Pancreas (tissue), 10 donors: ENCODE measurements around the gene CFDP1. TPM values are rescaled to one million over a fixed set of nuclear protein-coding genes. Genes with fewer than 3 reads are reported as not detected.

Experiments used
- ATAC-seq, 4 donors: fragments of 200-7000 bp; cut with Tn5 transposase; one replicate each; pipeline versions ENCODE4 v1.8.0 to v1.9.1; 2020; ENCODE audit warnings: mild to moderate bottlenecking in 4 of 4, moderate library complexity in 4 of 4
- DNase-seq, 6 donors: peaks; one replicate each; pipeline ENCODE4 v3.0.0-alpha.2; 2020
- FAIRE-seq: peaks from 2 replicates; lab custom pipeline; 2012; peaks lifted over from hg19 to GRCh38; lab: Jason Lieb, UNC
- H3K27ac ChIP-seq, 4 donors: fragments of 200-600 bp; sonication (generic); 1 replicate in 3 of 4; 2 replicates in 1 of 4; pipeline versions ENCODE4 v1.5.0 to v1.8.0; 2020
- H3K27me3 ChIP-seq, 4 donors: fragments of 200-600 bp; one replicate each; pipeline ENCODE4 v1.8.0; 2021
- H3K36me3 ChIP-seq, 3 donors: fragments of 200-600 bp; sonication (generic) in 1 of 3; one replicate each; pipeline versions ENCODE4 v1.5.0 to v1.8.0; 2020 to 2021
- H3K4me1 ChIP-seq, 3 donors: fragments of 200-600 bp; one replicate each; pipeline ENCODE4 v1.8.0; 2021
- H3K4me3 ChIP-seq, 4 donors: fragments of 200-600 bp; sonication (generic) in 2 of 4; one replicate each; pipeline versions ENCODE4 v1.5.0 to v1.8.0; 2020 to 2021
- H3K9me3 ChIP-seq, 4 donors: fragments of 200-600 bp; one replicate each; pipeline ENCODE4 v1.8.0; 2021
- WGBS, 2 donors: extraction: QIAGEN DNeasy Blood & Tissue Kit; methylation state at CpG; one replicate each; pipeline ENCODE4 v1.1.7; 2013; 5-methylcytosine and 5-hydroxymethylcytosine counted together
- intact Hi-C, 3 donors: fragments of 100-400 bp; cut with DNase I; formaldehyde crosslinking; loops; one replicate each; pipeline versions ENCODE4 v1.11.1 to v1.14.2; 2022
- polyA plus RNA-seq, 2 donors: library from polyadenylated mRNA; stranded (reverse); fragments of 200-250 nt; gene quantifications; one replicate each; pipeline ENCODE4 v1.2.3, GENCODE V29; 2013
- total RNA-seq, 6 donors: library from RNA; stranded (reverse); fragmentation: NEBNext Ultra II Directional in 4 of 6; extraction: Animal tissue kit (Norgen Biotek cat#: 25700) in 4 of 6; gene quantifications; one replicate each; pipeline versions ENCODE4 v1.2.1 to v1.2.4, GENCODE V29; 2021 to 2023
- TF ChIP-seq, protein P1 (sequence below), 4 donors: fragments of 200-600 bp; sonication (generic) in 3 of 4; IDR thresholded peaks; one replicate each; pipeline versions ENCODE4 v1.5.0 to v1.8.0; 2021; ENCODE audit warnings: antibody characterized with exemption in 4 of 4
- donor health status: healthy with polysubstance abuse.
- donor health status: DM: no; HTN: no; CAD: no; lungs with moderate emphysema.
- donor health status: DM: no; HTN: no; CAD: no.
- donor health status: control.
- donor health status: control.
- donor health status: Bipolar disorder and iron deficiency.
- donor health status: DM: yes; HTN: yes; CAD: no.
- donor health status: DM: no; HTN: no; CAD: no.
- donor health status: DM: no; HTN: no; CAD: no.
- donor health status: DM: yes; HTN: yes; CAD: no.

CFDP1 gene
- total and polyA plus RNA-seq, 8 donors: 19.3 to 57.5 (median 25.6) TPM

DNA sequence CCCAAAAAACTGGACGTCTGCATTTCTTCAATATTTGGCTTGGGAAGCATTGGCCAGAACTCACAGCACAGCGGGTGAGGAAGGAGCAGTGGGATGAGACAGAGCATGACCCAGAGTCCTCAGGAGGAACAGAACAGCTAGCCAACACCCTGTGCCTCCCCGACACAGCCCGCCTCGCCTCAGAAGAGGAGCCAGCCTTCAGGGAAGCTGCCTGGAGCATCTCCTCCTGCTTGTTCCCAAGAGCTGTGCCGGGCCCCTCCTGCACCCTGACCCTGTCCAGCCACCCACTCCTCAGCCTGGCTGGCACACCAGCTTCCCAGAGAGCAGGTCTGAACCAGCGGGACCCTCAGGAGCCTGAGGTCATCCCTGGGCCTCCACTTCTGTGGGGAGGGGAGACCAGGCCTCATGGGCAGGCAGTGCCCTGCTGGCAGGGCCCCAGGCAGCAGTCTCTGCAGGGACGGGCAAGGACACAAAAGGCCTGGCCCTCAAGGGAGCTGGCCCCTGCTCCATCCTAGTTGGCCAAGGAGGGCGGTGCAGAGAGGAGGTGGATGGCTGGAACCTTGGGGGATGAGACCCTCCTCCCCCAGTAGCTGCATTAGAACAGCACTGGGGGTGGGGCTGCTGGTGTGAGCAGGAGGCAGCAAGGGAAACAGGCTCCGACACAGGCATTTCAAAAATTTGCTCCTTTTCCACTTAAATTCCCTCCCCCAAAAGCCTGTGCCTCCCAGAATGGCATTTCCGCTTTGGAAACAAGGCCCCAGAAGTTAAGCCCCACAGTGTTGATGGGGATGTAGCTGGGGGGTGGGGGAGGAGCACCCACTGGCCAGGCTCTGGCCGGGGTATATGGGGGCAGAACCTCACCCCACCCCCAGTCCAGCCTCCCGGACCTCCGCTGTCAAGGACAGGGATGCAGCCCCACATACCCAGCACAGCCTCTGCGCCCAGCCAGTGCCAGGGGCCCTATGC is 180.1 kb downstream of the CFDP1 start:
- no peak overlapping the region for H3K4me3 ChIP-seq
- no peak for ATAC-seq
- intact Hi-C loops: loop anchor here in 2 of 3 donors (10.0 kb wide), 1 partner anchor 52 kb away; no protein-coding TSS in a partner anchor
- peak in 3 of 6 donors; percentile 13 to 80 (median 60) for DNase-seq
- 79 to 84% methylated on average over 15 of the region's 15 CpGs for WGBS, 2 donors
- H3K27me3 ChIP-seq: no peaks in the 10 kb centered on the region
- no peaks in the 10 kb centered on the region for H3K36me3 ChIP-seq
- peak overlapping the region in 1 of 4 donors; percentile 75 for H3K27ac ChIP-seq
- TF ChIP-seq, protein P1, sequence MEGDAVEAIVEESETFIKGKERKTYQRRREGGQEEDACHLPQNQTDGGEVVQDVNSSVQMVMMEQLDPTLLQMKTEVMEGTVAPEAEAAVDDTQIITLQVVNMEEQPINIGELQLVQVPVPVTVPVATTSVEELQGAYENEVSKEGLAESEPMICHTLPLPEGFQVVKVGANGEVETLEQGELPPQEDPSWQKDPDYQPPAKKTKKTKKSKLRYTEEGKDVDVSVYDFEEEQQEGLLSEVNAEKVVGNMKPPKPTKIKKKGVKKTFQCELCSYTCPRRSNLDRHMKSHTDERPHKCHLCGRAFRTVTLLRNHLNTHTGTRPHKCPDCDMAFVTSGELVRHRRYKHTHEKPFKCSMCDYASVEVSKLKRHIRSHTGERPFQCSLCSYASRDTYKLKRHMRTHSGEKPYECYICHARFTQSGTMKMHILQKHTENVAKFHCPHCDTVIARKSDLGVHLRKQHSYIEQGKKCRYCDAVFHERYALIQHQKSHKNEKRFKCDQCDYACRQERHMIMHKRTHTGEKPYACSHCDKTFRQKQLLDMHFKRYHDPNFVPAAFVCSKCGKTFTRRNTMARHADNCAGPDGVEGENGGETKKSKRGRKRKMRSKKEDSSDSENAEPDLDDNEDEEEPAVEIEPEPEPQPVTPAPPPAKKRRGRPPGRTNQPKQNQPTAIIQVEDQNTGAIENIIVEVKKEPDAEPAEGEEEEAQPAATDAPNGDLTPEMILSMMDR (IDR thresholded peaks at IDR 0.05): no peak
- no peak for FAIRE-seq
- H3K9me3 ChIP-seq: no peaks in the 10 kb centered on the region
- peaks cover 16 to 34% (median 26%) of the 10 kb centered on the region in 3 donors for H3K4me1 ChIP-seq

DNA sequence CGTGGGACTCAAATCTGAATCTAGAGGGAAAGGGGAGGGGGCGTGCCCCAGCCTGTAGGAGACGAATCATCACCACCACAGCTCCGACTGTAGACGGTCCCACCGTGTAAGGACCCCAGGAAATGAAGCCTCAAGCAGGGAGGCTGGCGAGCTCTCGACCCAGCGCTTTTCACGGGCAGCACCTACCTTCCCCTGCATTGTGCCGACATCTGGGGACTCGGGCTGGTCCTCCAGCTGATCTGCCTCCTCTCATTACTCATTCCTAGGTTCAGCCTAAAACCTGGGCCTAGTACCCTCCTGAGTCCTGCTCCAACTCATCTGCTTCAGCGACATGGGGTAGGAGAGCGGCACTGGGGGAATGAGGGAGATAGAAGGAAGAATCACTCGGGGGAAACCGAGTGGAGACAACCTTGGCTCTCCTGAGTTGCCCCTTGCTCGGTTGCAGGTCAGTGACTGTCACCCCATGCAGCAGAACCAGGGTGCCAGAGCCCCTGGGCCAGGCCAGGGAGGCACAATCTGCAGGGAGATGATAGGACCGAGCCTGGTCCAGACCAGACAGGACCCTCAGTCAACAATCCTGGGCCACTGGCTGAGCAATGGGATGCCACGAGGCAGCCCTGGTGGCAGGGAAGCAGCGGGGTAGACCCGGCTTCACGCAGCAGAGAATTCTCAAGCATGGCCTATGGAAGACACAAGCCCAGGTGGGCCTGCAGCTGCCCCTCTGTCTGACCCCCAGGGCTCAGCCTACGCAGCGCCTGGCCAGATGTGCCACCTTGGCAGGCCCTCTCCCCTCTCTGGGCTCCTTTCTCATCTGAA is 181.0 kb downstream of the CFDP1 start:
- intact Hi-C loops: loop anchor here in 2 of 3 donors (10.0 kb wide), 1 partner anchor 53 kb away; no protein-coding TSS in a partner anchor
- TF ChIP-seq, protein P1 (IDR thresholded peaks at IDR 0.05): no peak
- H3K27me3 ChIP-seq: no peaks in the 10 kb centered on the region
- WGBS, 2 donors: 69 to 73% methylated on average over 24 of the region's 24 CpGs
- H3K4me3 ChIP-seq: peak overlapping the region in 2 of 4 donors; percentile 90 to 95
- no peaks in the 10 kb centered on the region for H3K36me3 ChIP-seq
- peak in 4 of 6 donors; percentile 16 to 71 (median 34) for DNase-seq
- H3K9me3 ChIP-seq: no peaks in the 10 kb centered on the region
- no peak for ATAC-seq
- peaks cover 23 to 37% (median 32%) of the 10 kb centered on the region in 3 donors for H3K4me1 ChIP-seq
- FAIRE-seq: no peak
- H3K27ac ChIP-seq: peak overlapping the region; percentile 37 to 95 (median 68)

DNA sequence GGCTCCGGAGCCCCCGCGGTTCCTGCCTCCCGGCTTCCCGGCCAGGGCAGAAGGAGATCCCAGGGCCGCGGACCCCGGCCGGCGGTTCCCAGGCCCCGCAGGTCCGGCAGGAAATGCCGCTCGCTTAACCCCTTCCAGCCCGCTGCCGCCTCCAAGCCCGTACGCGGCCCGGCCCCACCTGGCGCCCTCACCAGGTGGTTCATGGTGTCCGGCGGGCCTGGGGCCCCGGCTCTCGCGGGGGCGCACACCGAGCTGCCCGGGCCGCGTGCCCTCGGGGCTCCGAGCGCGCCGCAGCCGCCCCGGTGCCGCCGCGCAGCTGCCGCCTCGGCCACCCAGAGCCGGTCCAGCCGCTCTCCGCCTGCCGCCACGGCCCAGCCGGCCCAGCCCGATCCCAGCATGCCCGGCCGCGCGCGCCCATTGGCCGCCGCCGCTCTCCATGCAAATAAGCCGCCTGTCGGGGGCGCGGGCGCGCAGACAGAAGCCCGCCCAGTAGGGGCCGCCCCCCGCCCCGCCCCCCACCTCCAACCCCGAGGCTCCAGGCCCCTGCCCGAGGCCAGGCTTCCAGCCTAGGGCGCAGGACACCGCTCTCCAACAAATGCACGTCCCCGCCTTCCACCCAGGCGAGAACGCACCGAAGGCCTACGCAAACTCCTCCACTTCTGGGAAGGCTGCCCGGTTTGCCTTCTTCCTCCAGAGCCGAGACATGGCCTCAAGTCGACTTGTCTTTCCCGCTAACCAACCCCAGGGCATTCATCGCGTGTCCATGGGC is 181.8 kb downstream of the CFDP1 start, which contains the start of gene BCAR1:
BCAR1 (minus strand) TSS at position 345 of the 769 bp plus-strand sequence; CDS start at position 203, 142 bp downstream.
- 1% methylated on average over 53 to 84 of the region's 84 CpGs for WGBS, 2 donors
- peak; percentile 64 to 79 (median 76) for ATAC-seq

More for the DNA sequence above, 181.8 kb downstream of the CFDP1 start, which contains the start of gene BCAR1:
- no peaks in the 10 kb centered on the region for H3K36me3 ChIP-seq
- no peak for FAIRE-seq
- peak within 1 kb of the TSS; percentile 95 to 99 (median 97) for H3K27ac ChIP-seq
- H3K27me3 ChIP-seq: no peaks in the 10 kb centered on the region
- TF ChIP-seq, protein P1 (IDR thresholded peaks at IDR 0.05): no peak
- H3K4me1 ChIP-seq: peaks cover 23 to 35% (median 32%) of the 10 kb centered on the region in 3 donors
- H3K4me3 ChIP-seq: peak within 1 kb of the TSS; percentile 73 to 95 (median 88)
- DNase-seq: peak; percentile 88 to 96 (median 90)
- no peaks in the 10 kb centered on the region for H3K9me3 ChIP-seq
- intact Hi-C loops: loop anchor here in 2 of 3 donors (10.0 kb wide), 1 partner anchor 53 kb away; no protein-coding TSS in a partner anchor
